GM13977 (cell line): Measurements from ENCODE around the gene TMED7.

Experiments
- DNase-seq: peaks from one replicate; pipeline ENCODE4 v3.0.0; 2012; ENCODE audit warnings: low spot score
- in situ Hi-C: fragments of 300-500 bp; cut with MboI; formaldehyde crosslinking; loops from one replicate; pipeline ENCODE4 v1.12.0; 2022; ENCODE audit warnings: low sequenced_read_pairs, low pct_unique_long_range_greater_than_20kb, mixed read lengths, inconsistent platforms; ENCODE audit not compliant: unreplicated experiment
- TF ChIP-seq, protein P1 (sequence below): IDR thresholded peaks from 2 replicates; pipeline ENCODE4 v1.5.1; 2012; ENCODE audit warnings: mild to moderate bottlenecking, control low read depth; ENCODE audit not compliant: insufficient read depth; ENCODE audit errors: extremely low read depth, missing control alignments

The TMED7 gene

DNA sequence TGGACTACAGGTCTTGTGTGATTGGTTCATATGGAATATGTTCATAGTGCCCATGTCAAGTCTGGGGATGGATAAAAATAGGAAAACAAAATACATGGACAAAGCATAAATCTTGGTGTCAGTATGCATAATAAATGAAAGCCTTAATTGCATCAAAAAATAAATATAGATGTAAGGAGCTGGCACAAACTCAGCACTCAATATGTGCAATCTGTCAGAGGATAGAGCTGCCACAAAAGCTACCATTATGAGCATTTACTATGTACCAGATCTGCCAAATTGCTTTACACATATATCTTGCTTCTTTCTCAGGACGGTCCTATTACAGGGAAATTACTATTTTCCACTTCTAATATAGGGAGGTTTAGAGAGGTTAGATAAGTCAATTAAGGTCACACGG lies 18.2 kb upstream of the TMED7 start:
- TF ChIP-seq, protein P1, sequence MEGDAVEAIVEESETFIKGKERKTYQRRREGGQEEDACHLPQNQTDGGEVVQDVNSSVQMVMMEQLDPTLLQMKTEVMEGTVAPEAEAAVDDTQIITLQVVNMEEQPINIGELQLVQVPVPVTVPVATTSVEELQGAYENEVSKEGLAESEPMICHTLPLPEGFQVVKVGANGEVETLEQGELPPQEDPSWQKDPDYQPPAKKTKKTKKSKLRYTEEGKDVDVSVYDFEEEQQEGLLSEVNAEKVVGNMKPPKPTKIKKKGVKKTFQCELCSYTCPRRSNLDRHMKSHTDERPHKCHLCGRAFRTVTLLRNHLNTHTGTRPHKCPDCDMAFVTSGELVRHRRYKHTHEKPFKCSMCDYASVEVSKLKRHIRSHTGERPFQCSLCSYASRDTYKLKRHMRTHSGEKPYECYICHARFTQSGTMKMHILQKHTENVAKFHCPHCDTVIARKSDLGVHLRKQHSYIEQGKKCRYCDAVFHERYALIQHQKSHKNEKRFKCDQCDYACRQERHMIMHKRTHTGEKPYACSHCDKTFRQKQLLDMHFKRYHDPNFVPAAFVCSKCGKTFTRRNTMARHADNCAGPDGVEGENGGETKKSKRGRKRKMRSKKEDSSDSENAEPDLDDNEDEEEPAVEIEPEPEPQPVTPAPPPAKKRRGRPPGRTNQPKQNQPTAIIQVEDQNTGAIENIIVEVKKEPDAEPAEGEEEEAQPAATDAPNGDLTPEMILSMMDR = no peak
- in situ Hi-C loops = no loop called here

DNA sequence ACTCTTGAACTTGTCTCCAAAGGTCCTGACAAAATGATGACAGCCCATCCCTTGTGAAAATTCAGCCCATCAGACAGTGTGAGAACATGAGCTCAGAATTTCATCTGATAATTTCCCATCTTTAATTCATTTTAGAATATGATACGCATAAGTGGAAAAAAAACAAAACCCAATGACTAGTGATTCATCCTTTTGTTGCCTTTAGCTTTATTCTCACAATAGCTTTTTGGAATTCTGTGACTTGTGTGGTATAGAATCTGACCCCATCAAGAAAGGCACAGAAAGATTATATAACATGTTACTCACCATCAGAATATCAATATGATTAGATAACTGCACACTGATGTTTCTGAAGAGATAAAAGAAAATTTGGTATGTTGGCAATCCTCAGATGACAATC lies 16.1 kb upstream of the TMED7 start:
- TF ChIP-seq, protein P1 = no peak
- in situ Hi-C loops = no loop called here
- no peak for DNase-seq

More for the DNA sequence above, 18.2 kb upstream of the TMED7 start:
- DNase-seq = no peak

DNA sequence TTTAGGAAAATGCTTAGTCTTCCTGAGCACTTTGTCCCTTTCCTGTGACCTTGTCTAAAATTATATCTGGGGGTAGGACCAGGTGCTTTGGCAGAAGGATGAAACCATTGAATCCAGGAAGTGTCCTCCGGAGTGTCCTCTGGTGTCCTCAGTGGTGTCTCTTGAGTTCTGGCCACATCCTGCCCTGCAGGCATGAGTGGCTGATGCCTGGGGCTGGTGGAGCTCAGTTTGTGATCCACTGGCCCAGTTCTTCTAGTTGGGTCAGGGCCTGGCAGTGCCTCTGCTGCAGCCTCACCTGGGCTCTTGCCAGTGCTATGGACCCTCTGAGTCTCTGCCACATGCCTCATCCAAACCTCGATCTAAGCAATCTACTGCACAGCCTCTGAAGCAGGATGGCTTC lies 14.4 kb upstream of the TMED7 start:
- in situ Hi-C loops = no loop called here
- no peak for DNase-seq
- TF ChIP-seq, protein P1 = no peak

DNA sequence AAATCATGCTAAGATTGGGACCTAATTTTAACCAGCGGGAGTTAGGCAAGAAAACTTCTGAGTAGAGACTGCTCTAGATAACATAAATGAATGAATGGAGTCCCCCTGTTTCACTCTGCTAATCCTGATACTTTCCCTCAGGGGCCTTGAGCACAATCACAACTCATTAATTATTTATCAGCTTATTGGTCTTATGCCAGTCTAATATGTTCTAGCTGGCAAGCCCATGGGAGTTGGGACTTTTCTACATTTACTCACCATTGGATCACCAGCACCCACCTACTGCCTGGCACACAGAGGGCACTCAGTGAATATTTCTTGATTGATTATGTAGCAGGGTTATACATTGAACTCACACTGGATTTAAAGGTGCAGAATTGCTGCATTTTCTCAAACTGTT lies 13.5 kb upstream of the TMED7 start:
- TF ChIP-seq, protein P1 = no peak
- no peak for DNase-seq
- in situ Hi-C loops = no loop called here

DNA sequence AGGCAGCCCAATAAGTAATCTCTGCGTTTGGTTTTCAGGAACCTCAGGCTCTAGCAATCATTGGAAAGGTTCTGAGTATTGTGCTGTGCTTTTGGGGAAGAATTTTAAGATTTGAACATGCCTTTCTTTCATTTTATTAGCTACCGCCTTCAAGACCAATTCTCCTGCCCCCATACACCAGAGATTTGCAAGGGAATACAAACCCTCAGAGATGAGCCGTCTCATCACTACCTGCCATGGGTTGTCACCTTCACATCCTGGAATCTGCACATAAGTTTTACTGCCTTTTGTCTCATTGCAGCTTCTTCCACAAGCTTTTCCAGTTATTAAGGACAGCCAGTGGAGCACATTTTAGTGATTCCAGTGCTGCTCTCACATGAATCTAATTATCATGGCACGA lies 11.7 kb upstream of the TMED7 start:
- in situ Hi-C loops = no loop called here
- TF ChIP-seq, protein P1 = no peak

DNA sequence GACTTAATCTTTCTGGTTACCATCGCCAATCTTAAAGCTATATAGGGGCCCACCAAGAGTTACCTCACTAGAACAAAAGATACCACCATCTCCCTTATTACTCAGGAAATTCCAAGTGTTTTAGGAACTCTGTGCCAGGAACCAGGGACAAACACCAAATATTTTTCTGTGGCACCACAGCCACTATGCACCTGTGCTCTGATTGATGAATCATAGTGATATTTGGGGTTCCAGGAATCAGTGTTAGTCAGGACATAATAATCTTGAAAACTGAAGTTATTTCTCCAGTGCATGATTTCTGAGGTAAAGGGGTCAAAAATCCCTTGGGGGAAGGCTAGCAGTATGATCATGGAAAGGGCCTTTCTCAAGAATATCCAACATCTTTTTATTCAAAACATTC lies 10.2 kb upstream of the TMED7 start:
- no peak for DNase-seq
- in situ Hi-C loops = no loop called here
- TF ChIP-seq, protein P1 = no peak

More for the DNA sequence above, 11.7 kb upstream of the TMED7 start:
- DNase-seq = no peak

DNA sequence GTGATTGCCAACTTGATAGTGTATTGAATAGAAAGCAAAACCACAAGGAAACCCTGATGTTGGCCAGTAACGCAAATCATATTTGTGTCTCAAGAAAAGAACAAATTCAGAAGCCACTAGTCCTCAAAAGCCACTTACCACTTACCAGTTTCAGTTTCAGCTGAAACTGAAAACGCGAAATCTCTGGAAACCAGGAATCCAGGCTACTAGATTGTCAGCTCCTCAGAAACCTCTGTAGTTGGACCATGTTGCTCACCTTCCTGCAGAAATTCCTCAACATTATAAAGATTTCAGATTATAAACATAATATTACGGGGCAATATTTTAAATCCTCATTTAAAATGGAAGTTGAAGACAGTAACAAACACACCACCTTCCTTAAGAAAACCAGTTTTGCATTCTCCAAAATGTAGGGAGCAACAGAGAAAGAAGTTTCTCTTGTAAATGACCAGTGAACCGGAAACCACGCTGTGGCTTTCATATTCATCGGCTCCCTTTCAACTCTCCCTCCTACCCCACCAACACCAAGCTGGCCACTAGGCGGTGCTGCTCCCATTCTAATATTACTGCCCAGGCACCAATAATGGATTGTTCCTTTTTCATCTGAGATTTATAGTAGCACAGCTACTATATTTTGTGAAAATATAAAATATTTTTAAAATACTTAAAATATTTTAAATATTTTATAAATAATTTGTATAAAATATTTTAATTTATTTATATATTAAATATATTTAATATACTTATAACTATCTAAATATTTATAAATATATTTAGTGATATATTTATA lies 8.7 kb upstream of the TMED7 start:
- TF ChIP-seq, protein P1 = peak; percentile 95
- in situ Hi-C loops = no loop called here
- peak; percentile 76 for DNase-seq
